Fibroblast of lung (primary cell): Measurements from ENCODE around the gene MRE11. TPM values are rescaled to one million over a fixed set of nuclear protein-coding genes. Genes with fewer than 3 reads are reported as not detected.

Experiments
- DNase-seq, 2 donors: peaks; one replicate each; pipeline versions ENCODE4 v3.0.0 to v3.0.0-alpha.2; 2010; ENCODE audit warnings: low read depth in 2 of 2
- H2AFZ ChIP-seq: 2 replicates; pipeline ENCODE4 v1.5.1; 2012; ENCODE audit warnings: low read length, control low read depth, inconsistent platforms
- H3K27ac ChIP-seq: 2 replicates; pipeline ENCODE4 v1.5.1; 2011; ENCODE audit warnings: low read length, control low read depth; ENCODE audit not compliant: insufficient read depth
- H3K27me3 ChIP-seq: 2 replicates; pipeline ENCODE4 v1.5.1; 2011; ENCODE audit warnings: mild to moderate bottlenecking, low read length; ENCODE audit not compliant: control insufficient read depth, insufficient read depth
- H3K36me3 ChIP-seq: 2 replicates; pipeline ENCODE4 v1.5.1; 2011; ENCODE audit warnings: low read length; ENCODE audit not compliant: control insufficient read depth, insufficient read depth
- H3K4me1 ChIP-seq: 2 replicates; pipeline ENCODE4 v1.5.1; 2011; ENCODE audit warnings: low read length; ENCODE audit not compliant: control insufficient read depth, insufficient read depth; ENCODE audit errors: extremely low read depth
- H3K4me2 ChIP-seq: 2 replicates; pipeline ENCODE4 v1.5.1; 2011; ENCODE audit warnings: low read length, control low read depth; ENCODE audit not compliant: insufficient read depth; ENCODE audit errors: extremely low read depth
- H3K4me3 ChIP-seq, 4 experiments: fragments of 200-600 bp in 1 of 4; sonication (generic) in 1 of 4; replicated peaks in 1 of 4; 2 replicates each; pipeline ENCODE4 v1.5.1; 2011 to 2016; ENCODE audit warnings: low read length in 4 of 4, low read depth in 3 of 4, mild to moderate bottlenecking in 3 of 4, control low read depth in 2 of 4, inconsistent platforms in 1 of 4, mixed read lengths in 1 of 4; ENCODE audit not compliant: insufficient read depth in 1 of 4; ENCODE audit errors: control extremely low read depth in 1 of 4
- H3K79me2 ChIP-seq: 2 replicates; pipeline ENCODE4 v1.5.1; 2012; ENCODE audit warnings: mild to moderate bottlenecking, low read length, inconsistent platforms; ENCODE audit not compliant: control insufficient read depth, insufficient read depth
- H3K9ac ChIP-seq: 2 replicates; pipeline ENCODE4 v1.5.1; 2011; ENCODE audit warnings: mild to moderate bottlenecking, low read length, control low read depth; ENCODE audit not compliant: insufficient read depth
- H3K9me3 ChIP-seq: 2 replicates; pipeline ENCODE4 v1.5.1; 2012; ENCODE audit warnings: low read depth, low read length; ENCODE audit not compliant: control insufficient read depth, insufficient read depth
- H4K20me1 ChIP-seq: 2 replicates; pipeline ENCODE4 v1.5.1; 2011; ENCODE audit warnings: low read length; ENCODE audit not compliant: control insufficient read depth, insufficient read depth; ENCODE audit errors: extremely low read depth
- CTCF ChIP-seq, 2 donors: IDR thresholded peaks in 1 of 2; conservative IDR thresholded peaks in 1 of 2; 1 replicate in 1 of 2; 2 replicates in 1 of 2; pipeline ENCODE4 v1.5.1; 2011 to 2012; ENCODE audit warnings: low read length in 2 of 2, control low read depth in 1 of 2, inconsistent platforms in 1 of 2, low read depth in 1 of 2, mild to moderate bottlenecking in 1 of 2
- EZH2 ChIP-seq: IDR thresholded peaks from 2 replicates; pipeline ENCODE4 v1.5.1; 2012; ENCODE audit warnings: low read length, control low read depth, mild to moderate bottlenecking; ENCODE audit errors: missing control alignments
- polyA plus RNA-seq, 2 donors: library from polyadenylated mRNA; depleted of rRNA in 1 of 2; stranded (reverse) in 1 of 2; unstranded in 1 of 2; fragments of >200 nt; gene quantifications; 2 replicates each; pipeline ENCODE4 v1.2.1, GENCODE V29; 2011 to 2012; ENCODE audit warnings: missing spikeins in 1 of 2
- total RNA-seq: library from RNA; depleted of rRNA; stranded (reverse); fragments of >200 nt; gene quantifications from 2 replicates; pipeline ENCODE4 v1.2.1, GENCODE V29; 2014

Gene MRE11
- total and polyA plus RNA-seq, 2 donors (not counting 1 experiment from before 2014, with no cell fraction given): 6.9 to 7.4 TPM

- Histone ChIP-seq H3K27me3 (peaks cover 32% of the 10 kb centered on the region), H3K27ac (no peak within 1 kb of the TSS), H3K79me2 (no peaks in the 10 kb centered on the region), H3K4me2 (peak within 1 kb of the TSS; percentile 76), H2AFZ (peak within 1 kb of the TSS; percentile 33), H3K9me3 (no peaks in the 10 kb centered on the region), H3K36me3 (no peaks in the 10 kb centered on the region), H4K20me1 (no peaks in the 10 kb centered on the region), H3K9ac (no peak within 1 kb of the TSS), H3K4me3 (peak within 1 kb of the TSS; percentile 25 to 52 (median 43)), H3K4me1 (no peaks in the 10 kb centered on the region)
- TF ChIP-seq CTCF (conservative IDR thresholded peaks at IDR 0.05 in 1 of 2, IDR thresholded peaks at IDR 0.05 in 1 of 2; ENCODE audit: low read depth in 1 of 2, low read length in 2 of 2) (no peak), EZH2 (no peak)
- peak in 1 of 2 donors; percentile 43 for DNase-seq
Measured at GRCh38 chr11:94400839-94401772, 92.5 kb downstream of the MRE11 start, which contains the start of gene GPR83. GPR83 (minus strand) TSS chr11:94401419; CDS start chr11:94401247, 172 bp downstream.

- Histone ChIP-seq H3K4me1 (no peaks in the 10 kb centered on the region), H3K27me3 (peaks cover 32% of the 10 kb centered on the region), H2AFZ (no peak overlapping the region), H4K20me1 (no peaks in the 10 kb centered on the region), H3K4me3 (peak overlapping the region in 1 of 4 experiments; percentile 47), H3K79me2 (no peaks in the 10 kb centered on the region), H3K27ac (no peak overlapping the region), H3K4me2 (peak overlapping the region; percentile 76), H3K36me3 (no peaks in the 10 kb centered on the region), H3K9me3 (no peaks in the 10 kb centered on the region), H3K9ac (no peak overlapping the region)
- TF ChIP-seq EZH2: no peak
- no peak for TF ChIP-seq CTCF (conservative IDR thresholded peaks at IDR 0.05 in 1 of 2, IDR thresholded peaks at IDR 0.05 in 1 of 2; ENCODE audit: low read depth in 1 of 2, low read length in 2 of 2)
- DNase-seq: no peak
Measured at GRCh38 chr11:94400457-94400838, 93.2 kb downstream of the MRE11 start.

GRCh38 chr11:94400050-94400449, 93.6 kb downstream of the MRE11 start:
- DNase-seq: no peak
- Histone ChIP-seq H3K9ac (no peak overlapping the region), H3K9me3 (no peaks in the 10 kb centered on the region), H3K4me1 (no peaks in the 10 kb centered on the region), H3K4me3 (no peak overlapping the region), H3K27me3 (peaks cover 32% of the 10 kb centered on the region), H3K36me3 (no peaks in the 10 kb centered on the region), H3K27ac (no peak overlapping the region), H2AFZ (no peak overlapping the region), H4K20me1 (no peaks in the 10 kb centered on the region), H3K4me2 (no peak overlapping the region), H3K79me2 (no peaks in the 10 kb centered on the region)
- TF ChIP-seq EZH2 (no peak), CTCF (conservative IDR thresholded peaks at IDR 0.05 in 1 of 2, IDR thresholded peaks at IDR 0.05 in 1 of 2; ENCODE audit: low read depth in 1 of 2, low read length in 2 of 2) (no peak)
